Measurements from ENCODE around the gene DNAJC25. TPM values are rescaled to one million over a fixed set of nuclear protein-coding genes. Genes with fewer than 3 reads are reported as not detected.

The DNAJC25 gene
- total and polyA plus RNA-seq, 2 of the 8 experiments (the other 6 are each of a cell fraction or from before 2014, with no cell fraction given) = 2.7 to 6.2 TPM

DNA sequence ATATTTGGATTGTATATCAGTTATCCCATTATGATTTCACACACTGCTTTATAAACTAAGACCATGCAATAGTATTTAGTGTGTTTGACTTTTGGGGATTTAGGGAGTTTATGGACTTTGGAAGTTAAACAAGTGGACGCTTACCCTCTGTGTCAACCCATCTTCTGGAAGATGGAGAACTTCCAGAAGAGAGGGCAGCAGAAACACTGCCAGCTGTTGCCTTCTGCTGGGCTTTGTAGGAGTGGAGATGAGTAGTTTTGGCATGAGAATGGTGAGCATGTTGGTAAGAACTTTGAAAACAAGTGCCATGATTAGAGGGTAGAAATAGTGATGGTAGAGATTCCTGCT is 2.2 kb downstream of the DNAJC25 start:
- H3K18ac ChIP-seq (ENCODE audit: extremely low read depth, low read length) = no peak overlapping the region
- H3K23me2 ChIP-seq (ENCODE audit: low read depth, low read length) = peaks cover 8% of the 10 kb centered on the region; the same call in 1 of the 2 replicates
- DNase-seq (ENCODE audit: low read depth in 1 of 2, low spot score in 2 of 2) = no peak
- no peak overlapping the region for H3K27ac ChIP-seq (ENCODE audit: low read depth, low read length)
- no peak overlapping the region for H2BK5ac ChIP-seq (ENCODE audit: low read depth, low read length)
- H3K79me1 ChIP-seq (ENCODE audit: low read depth, low read length) = no peaks in the 10 kb centered on the region; the same call in none of the 2 replicates
- H3K14ac ChIP-seq (ENCODE audit: insufficient read length) = no peak overlapping the region
- no peak overlapping the region for H4K8ac ChIP-seq (ENCODE audit: extremely low read depth, insufficient read depth, low read length)
- ChIA-PET CTCF (ENCODE audit: partially characterized antibody) (no interaction called here), POLR2A (ENCODE audit: partially characterized antibody) (interaction anchor here (1.1 to 5.0 kb wide), 3 partner anchors 11 to 34 kb away, joined by 3 to 27 read pairs (median 3); partner anchors contain the start of gene PTGR1)
- no peak overlapping the region for H4K91ac ChIP-seq (replicated peaks; ENCODE audit: insufficient read length, low read length)
- no peak overlapping the region for H4K5ac ChIP-seq (ENCODE audit: insufficient read length, low read depth, low read length)
- no peak overlapping the region for H2BK120ac ChIP-seq (replicated peaks; ENCODE audit: low read depth, low read length)
- H2BK20ac ChIP-seq (ENCODE audit: low read length) = no peak overlapping the region
- FAIRE-seq = no peak
- H3K9ac ChIP-seq (replicated peaks in 1 of 4; ENCODE audit: extremely low read depth in 1 of 4, low read depth in 3 of 4, low read length in 3 of 4) = no peak overlapping the region
- H3K4me2 ChIP-seq (ENCODE audit: insufficient read depth in 1 of 2, low read depth in 2 of 2, low read length in 2 of 2) = no peak overlapping the region; a peak in 1 of 4 replicates
- H4K20me1 ChIP-seq (replicated peaks in 1 of 2; ENCODE audit: control insufficient read depth in 1 of 2, insufficient read depth in 2 of 2, low read length in 2 of 2) = peaks cover 3 to 9% of the 10 kb centered on the region in 2 experiments
- H2BK15ac ChIP-seq (ENCODE audit: low read length) = no peak overlapping the region
- H3K36me3 ChIP-seq (ENCODE audit: control insufficient read depth in 2 of 4, insufficient read depth in 4 of 4, low read length in 3 of 4) = no peaks in the 10 kb centered on the region
- no peak overlapping the region for H3K4ac ChIP-seq (replicated peaks; ENCODE audit: insufficient read length, low read depth, low read length)
- no peak overlapping the region for H3K23ac ChIP-seq (ENCODE audit: insufficient read length)
- peaks cover 0 to 3% (median 1%) of the 10 kb centered on the region in 4 experiments; a peak in 3 of 7 replicates for H3K4me1 ChIP-seq (replicated peaks in 1 of 4; ENCODE audit: control insufficient read depth in 3 of 4, insufficient read depth in 4 of 4, low read length in 3 of 4)
- H3K56ac ChIP-seq (replicated peaks; ENCODE audit: insufficient read length, low read depth, low read length) = no peak overlapping the region
- no peaks in the 10 kb centered on the region for H3K27me3 ChIP-seq (replicated peaks in 1 of 4; ENCODE audit: control insufficient read depth in 3 of 4, extremely low read depth in 1 of 4, insufficient read depth in 3 of 4, low read length in 3 of 4)
- H3K9me3 ChIP-seq (ENCODE audit: insufficient read depth in 2 of 2, low read depth in 1 of 2, low read length in 1 of 2) = no peaks in the 10 kb centered on the region
- no peak overlapping the region for H2BK12ac ChIP-seq (ENCODE audit: low read depth, low read length)
- H3K4me3 ChIP-seq (ENCODE audit: extremely low read depth in 1 of 4, insufficient read depth in 2 of 4, low read depth in 3 of 4, low read length in 4 of 4) = no peak overlapping the region
- peaks cover 13 to 68% of the 10 kb centered on the region in 2 experiments for H3K79me2 ChIP-seq (ENCODE audit: control insufficient read depth in 1 of 2, insufficient read depth in 2 of 2, low read length in 2 of 2)
- H2AK5ac ChIP-seq (ENCODE audit: low read depth, low read length) = no peak overlapping the region
- H2AFZ ChIP-seq (ENCODE audit: low read length) = no peak overlapping the region
- WGBS, 2 experiments (ENCODE audit: extremely low coverage in 1 of 2, insufficient coverage in 1 of 2, insufficient read length in 1 of 2, insufficient replicate concordance in 2 of 2, low coverage in 1 of 2, low lambda C conversion rate in 2 of 2, missing lambda C conversion rate in 1 of 2) = 94% methylated on average over 1 of the region's 1 CpG; no CpG with 5 or more reads in 1 of the 2 experiments
- TF ChIP-seq FOSL1 (IDR thresholded peaks at IDR 0.05; ENCODE audit: insufficient read depth, low read depth, low read length) (no peak), MAFK (IDR thresholded peaks at IDR 0.05; ENCODE audit: low read depth, low read length) (no peak), CTBP2 (IDR thresholded peaks at IDR 0.05; ENCODE audit: borderline replicate concordance, insufficient read depth, insufficient read length, low read length) (no peak), BCL11A (IDR thresholded peaks at IDR 0.05; ENCODE audit: low read depth in 2 of 2, low read length in 2 of 2) (no peak), ASH2L (IDR thresholded peaks at IDR 0.05; ENCODE audit: low read length) (no peak), SP2 (IDR thresholded peaks at IDR 0.05; ENCODE audit: low read length) (no peak), SIX5 (IDR thresholded peaks at IDR 0.05; ENCODE audit: low read depth, low read length) (no peak), HDAC2 (IDR thresholded peaks at IDR 0.05; ENCODE audit: borderline replicate concordance in 1 of 2, low read depth in 2 of 2, low read length in 2 of 2) (no peak), SAP30 (IDR thresholded peaks at IDR 0.05; ENCODE audit: insufficient read depth, insufficient replicate concordance, low read length) (no peak), SIN3A (conservative IDR thresholded peaks at IDR 0.05 in 1 of 2, IDR thresholded peaks at IDR 0.05 in 1 of 2; ENCODE audit: low read depth in 1 of 2, low read length in 2 of 2) (no peak), TAF1 (IDR thresholded peaks at IDR 0.05; ENCODE audit: low read depth, low read length) (no peak), KDM5A (IDR thresholded peaks at IDR 0.05; ENCODE audit: low read length) (no peak), BACH1 (IDR thresholded peaks at IDR 0.05; ENCODE audit: low read length) (no peak), CHD2 (IDR thresholded peaks at IDR 0.05; ENCODE audit: low read length) (no peak), KDM1A (IDR thresholded peaks at IDR 0.05; ENCODE audit: borderline replicate concordance, low read length) (no peak)
